SU-DHL-6 (cell line): ENCODE measurements around the gene TRIM32.

Experiments used
- EZH2phosphoT487 ChIP-seq: fragments of 200-600 bp; sonication (generic), shearing (Covaris generic); conservative IDR thresholded peaks from 2 replicates; pipeline ENCODE4 v1.6.1; 2018; ENCODE audit warnings: mild to moderate bottlenecking, antibody characterized with exemption, low read length, moderate library complexity, mixed read lengths
- TF ChIP-seq, protein P1 (sequence below): fragments of 200-600 bp; sonication (generic); IDR thresholded peaks from one replicate; pipeline ENCODE4 v1.5.1; 2017; ENCODE audit warnings: antibody characterized with exemption, mild to moderate bottlenecking, low read length, moderate library complexity; ENCODE audit not compliant: insufficient read depth, poor library complexity, severe bottlenecking

DNA sequence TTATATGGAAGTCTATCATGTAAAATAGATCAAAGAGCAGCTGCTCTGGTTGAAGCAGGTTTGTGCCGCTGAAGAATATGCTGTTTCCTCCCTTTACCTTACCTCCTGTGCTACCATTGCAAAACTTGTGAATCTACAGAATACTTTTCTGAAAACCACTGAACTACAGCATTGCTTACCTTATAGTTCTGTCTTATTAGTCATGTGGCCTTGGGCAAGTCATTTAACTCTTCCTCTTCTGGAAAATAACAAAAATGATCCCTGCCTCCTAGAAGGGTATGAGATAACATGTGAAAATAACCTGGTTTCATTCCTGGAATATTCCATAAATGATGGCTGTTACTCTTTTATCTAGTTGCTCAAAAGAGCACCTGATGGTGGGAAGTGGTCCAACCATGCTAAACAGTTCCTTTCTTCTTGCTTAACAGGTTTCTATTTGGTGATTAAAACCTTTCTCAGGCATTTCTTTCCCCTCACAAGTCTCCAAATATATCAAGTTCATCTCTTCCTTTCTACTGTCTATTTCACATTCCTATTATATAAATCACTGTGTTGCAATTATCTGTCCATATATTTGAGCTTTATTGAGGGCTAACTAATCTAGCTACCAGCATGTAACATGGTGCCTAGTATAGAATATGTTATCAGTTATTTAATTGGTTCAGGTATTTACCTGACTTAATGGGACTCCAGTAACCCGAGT, 15.0 kb downstream of the TRIM32 start:
- TF ChIP-seq, protein P1, sequence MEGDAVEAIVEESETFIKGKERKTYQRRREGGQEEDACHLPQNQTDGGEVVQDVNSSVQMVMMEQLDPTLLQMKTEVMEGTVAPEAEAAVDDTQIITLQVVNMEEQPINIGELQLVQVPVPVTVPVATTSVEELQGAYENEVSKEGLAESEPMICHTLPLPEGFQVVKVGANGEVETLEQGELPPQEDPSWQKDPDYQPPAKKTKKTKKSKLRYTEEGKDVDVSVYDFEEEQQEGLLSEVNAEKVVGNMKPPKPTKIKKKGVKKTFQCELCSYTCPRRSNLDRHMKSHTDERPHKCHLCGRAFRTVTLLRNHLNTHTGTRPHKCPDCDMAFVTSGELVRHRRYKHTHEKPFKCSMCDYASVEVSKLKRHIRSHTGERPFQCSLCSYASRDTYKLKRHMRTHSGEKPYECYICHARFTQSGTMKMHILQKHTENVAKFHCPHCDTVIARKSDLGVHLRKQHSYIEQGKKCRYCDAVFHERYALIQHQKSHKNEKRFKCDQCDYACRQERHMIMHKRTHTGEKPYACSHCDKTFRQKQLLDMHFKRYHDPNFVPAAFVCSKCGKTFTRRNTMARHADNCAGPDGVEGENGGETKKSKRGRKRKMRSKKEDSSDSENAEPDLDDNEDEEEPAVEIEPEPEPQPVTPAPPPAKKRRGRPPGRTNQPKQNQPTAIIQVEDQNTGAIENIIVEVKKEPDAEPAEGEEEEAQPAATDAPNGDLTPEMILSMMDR, result no peak
- TF ChIP-seq EZH2phosphoT487, result no peak
